Stimulated activated CD4-positive, alpha-beta T cell treated with anti-CD3 and anti-CD28 coated beads, Interleukin-1b, Interleukin-23, amount 100 ng/mL, for 1 hour (primary cell): ENCODE results near the gene SEPHS1.
A peak's percentile ranks its signal among the peaks of the same experiment; 100 is the strongest.
"Not testable (repeated sequence)": the region's sequence is repeated elsewhere in the genome, so short reads cannot be mapped to it uniquely, and the experiment has no call there.

Experiments
- DNase-seq, 2 donors: peaks; one replicate each; pipeline ENCODE4 v3.0.0-alpha.2; 2020; ENCODE audit warnings: low read depth in 2 of 2

The SEPHS1 gene

DNA sequence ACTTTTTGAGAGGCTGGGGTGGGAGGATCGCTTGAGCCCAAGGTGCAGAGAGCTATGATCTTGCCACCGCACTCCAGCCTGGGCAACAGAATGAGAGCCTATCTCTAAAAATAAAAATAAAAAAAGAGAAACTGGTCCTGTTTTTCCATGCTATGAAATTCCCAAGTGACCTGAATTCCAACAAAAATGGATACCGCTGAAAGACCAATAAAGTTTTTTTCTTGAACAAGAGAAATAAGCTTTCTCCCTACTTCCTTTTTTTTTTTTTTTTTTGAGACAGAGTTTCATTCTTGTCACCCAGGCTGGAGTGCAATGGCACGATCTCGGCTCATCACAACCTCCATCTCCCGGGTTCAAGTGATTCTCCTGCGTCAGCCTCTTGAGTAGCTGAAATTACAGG is 12.5 kb upstream of the SEPHS1 start:
- DNase-seq: no peak

DNA sequence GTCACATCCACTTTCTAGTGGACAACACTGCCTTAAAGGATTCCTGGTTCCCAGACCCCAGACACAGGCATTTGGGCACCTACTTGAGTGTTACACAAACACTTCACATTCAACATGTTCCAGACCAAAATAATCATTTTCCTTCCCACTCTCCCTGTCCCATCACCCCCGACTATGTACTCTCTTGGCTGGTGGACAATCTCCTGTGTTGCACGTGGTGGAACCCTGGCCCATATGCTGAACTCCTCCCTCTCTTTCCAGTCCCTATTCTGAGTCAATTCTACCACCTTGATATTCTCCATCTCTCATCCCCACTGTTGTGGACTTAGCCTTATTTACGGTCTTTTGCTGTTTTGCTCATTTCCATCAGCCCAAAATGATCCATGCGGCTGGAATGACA is 8.3 kb upstream of the SEPHS1 start:
- no peak for DNase-seq

DNA sequence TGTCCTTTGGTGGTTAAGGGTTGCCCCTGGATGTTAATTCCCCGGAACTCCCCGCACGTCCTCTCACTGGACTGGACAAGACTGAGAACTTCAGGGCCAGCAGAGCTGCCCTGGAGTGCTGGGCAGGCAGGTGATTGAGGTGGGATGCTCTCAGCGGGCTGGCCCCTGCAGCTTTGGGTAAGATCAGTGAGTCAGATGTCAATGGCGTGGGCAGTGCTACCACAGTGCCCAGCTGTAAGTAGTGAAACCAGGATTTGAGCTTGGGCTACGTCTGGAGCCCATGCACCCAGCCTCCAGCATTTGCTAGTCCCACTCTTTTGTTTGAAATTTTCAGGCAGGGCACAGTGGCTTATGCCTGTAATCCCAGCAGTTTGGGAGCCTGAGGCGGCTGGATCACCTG is 6.7 kb upstream of the SEPHS1 start:
- DNase-seq: no peak

DNA sequence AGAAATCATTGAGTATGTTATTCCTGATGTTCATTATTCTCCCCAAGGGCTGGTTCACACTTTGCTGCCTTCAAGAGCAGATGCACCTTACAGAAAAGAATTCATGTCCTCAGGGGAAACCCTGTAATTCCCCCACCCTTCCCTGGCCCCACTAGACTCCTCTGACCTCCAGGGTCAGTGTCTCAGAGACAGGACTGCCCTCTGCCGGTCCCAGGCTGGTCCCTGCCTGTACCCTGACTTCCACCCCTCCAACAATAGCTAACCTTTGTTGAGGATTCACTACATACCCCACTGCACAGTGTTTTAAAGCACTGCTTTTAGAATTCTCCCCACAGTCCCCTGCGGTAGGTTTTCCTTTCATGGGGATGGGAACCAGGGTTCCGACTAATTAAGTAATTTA is 4.4 kb upstream of the SEPHS1 start:
- DNase-seq: no peak

DNA sequence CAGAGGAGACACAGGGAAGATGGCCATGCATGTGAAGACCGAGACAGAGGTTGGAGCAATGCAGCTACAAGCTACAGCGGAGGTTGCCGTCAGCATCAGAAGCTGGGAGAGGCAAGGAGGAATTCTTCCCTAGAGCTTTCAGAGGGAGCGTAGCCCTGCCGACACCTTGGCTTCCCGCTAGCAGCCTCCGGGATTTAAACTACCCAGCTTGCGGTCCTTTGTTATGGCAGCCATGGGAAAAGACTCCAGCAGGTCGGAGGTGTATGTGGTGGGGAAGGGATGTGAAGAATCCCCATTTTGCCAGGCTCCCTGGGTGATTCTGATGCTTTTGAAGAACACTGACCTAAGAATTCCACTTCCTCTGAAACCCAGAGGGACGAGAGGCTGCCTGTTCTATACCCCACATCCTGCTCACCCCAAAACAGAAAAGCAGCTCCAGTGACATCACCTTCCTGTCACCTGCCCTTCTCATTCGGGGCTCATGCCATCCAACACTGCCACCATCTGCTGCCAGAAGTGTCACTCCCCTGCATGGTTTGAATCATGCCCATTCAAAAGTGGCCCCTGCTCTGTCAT is 3.3 kb upstream of the SEPHS1 start:
- no peak for DNase-seq

DNA sequence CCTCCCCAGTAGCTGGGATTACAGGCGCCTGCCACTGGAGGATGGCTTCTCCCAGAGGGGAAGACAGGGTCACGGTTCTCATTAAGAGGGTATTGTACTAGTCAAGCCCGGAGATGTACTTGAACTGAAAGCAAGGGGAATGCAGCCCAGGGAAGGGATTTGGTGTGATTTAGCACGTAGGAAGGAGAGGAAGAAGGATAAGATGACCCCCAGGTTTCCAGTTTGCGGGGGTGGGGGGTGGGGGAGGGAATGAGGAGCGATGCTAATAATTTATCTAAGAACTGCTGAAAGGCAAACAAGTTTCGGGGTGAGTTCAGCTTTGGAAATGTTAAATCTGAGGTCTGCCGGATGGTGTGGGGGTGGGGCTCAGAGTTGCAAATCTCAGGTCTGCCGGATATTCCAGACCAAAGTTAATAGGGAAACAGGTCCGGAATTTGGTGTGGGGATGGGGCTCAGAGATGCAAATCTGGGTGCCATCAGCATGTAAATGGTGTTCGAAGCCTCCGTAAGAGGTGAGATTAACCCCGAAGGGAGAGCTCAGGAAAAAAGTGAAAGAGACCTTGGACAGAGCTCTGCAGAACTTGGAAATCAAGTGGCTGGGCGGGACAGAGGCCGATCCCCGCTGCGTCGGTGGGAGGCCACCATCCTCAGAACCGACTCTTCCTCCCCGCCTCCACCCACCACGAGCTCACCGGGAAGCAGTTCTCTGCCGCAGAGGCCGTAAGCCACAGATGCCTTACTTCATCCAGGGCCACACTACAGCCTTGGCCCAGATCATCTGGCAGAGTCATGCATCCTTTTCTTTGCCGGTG is 1.6 kb upstream of the SEPHS1 start:
- DNase-seq: no peak

DNA sequence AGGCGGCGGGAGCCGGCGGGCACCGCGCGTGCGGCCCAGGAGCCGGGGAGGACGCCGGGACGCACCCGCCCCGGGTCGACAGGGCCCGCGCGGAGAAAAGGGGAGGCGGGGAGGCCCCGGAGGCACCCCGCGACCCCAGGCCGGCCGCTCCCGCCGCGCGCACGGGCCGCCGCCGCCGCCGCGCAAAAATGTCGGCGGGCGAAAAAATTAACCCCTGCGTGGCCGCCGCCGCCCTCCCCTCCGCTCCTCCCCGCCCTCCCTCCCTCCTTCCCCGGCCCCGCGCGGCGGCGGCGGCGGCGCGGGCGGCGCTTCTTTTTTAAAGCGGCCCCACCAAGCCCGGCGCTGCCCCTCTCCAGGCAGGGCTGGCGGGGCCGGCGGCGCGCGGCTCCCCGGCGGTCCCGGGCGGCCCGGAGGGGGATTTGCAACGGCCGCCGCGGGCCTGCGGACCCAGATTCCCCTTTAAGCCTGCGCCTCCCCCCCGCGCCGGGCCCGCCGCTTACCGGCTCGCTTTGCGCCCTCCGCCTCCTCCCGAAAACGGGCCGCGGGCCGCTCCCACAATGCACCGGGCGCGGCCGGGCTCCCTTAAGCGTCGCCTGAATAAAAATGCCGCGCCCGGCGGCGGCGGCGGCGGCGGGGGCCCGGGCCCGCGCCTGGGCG is 465 bp downstream of the SEPHS1 start:
- peak; percentile 42 to 68 for DNase-seq

DNA sequence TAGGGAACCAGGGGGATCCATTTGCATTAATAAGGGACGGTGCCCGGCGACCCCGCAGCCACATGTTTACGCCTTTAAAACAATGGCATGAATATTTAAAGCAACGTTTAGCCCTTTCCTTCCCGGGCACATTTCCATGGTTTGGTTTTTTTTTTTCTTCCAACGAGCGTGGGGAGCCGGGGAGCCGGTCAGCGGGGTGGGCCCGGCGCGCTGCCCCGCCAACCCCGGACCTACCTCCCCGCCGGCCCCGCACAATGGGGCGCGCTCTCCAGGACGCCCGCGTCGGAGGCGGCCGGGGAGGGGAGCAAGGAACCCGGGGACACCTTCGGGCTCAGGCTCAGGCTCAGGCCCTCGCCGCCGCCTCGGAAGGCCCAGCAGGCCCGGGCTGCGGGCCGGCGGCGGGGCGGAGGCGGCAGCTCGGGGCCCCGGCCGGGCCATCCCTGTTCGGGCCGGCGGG is 1.0 kb downstream of the SEPHS1 start:
- no peak for DNase-seq

DNA sequence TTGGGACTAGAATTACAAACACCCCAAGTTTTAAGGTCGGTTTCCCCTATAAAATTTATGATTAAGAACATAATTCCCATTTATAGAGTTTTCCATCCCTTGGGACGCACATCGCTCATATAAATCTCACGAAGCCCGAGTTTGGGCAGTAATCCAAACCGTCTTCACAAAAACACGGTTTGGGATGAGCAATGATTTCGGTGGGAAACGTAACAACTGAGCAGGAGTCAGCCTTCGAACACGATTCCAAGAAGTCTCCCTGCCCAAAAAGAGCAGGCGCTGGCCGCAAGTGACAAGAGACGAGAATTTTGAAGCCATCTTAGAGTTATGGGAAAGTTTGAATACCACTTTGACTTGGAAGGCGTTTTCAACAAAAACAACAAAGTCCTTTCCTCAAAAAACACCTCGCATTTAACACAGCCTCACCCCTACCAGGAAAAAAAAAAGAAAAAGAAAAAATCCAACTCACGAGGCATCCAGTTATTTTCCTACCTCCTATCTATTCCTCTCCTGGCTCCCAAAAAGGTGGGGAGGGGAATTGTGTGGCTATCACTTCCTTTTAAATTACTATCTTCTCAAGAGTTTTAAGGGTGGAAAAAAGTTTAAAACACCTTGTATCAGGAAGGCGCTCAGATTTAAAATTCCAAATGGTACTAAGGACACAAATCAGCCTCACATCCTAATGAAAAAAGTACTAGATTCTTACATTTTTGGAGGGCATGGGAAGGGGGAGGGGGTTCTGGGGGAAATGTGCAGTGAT is 1.6 kb downstream of the SEPHS1 start:
- DNase-seq: no peak

DNA sequence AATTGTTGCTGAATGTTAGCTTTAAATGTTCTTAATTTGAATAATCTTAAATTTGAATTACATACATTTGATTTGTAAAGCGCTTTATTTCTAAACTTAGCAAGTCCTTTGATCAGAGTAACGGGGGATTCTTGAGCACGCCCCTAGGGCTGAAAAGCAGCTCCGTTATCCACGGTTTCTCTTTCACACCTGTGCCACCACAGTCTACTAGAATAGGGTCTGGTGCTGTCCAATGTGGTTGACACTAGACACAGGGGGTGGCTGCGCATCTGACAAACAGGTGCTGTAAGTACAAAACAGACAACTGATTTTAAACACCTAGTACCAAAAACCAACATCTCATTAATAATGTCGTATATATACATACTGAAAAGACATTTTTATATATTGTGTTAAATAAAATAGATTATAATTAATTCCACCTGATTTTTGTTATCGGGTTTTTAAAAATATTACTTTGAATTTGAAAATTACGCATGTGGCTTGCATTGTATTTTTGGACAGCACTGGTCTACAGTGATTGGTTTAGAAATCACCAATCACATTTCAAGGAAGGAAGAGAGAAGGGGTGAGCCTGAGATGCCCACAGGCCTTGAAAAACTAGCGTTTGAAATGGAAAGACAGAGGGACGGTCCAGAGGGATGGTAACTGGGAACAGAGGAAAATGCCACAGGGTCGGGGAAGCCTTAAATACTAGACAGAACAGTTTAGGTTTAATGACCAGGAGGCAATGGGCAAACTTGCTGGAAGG is 7.3 kb downstream of the SEPHS1 start:
- DNase-seq: no peak

DNA sequence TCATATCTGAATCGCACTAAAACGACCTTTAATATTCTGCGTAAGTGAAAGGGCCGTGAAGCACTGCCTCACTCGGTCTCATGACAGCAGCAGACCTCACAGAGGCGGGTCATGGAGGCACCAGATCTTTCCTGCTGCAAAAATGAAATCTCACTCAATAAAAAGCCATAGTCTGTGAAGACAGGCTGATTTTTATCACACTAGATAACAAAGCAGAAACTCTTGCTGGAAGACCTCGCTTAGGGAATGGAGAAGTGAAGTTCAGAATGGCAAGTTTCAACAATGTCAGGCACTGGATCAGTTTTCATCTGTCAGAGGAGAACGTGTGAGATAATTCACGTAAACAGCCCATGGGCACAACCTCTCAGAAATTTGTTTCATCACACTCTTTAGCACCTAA is 8.0 kb downstream of the SEPHS1 start:
- no peak for DNase-seq

DNA sequence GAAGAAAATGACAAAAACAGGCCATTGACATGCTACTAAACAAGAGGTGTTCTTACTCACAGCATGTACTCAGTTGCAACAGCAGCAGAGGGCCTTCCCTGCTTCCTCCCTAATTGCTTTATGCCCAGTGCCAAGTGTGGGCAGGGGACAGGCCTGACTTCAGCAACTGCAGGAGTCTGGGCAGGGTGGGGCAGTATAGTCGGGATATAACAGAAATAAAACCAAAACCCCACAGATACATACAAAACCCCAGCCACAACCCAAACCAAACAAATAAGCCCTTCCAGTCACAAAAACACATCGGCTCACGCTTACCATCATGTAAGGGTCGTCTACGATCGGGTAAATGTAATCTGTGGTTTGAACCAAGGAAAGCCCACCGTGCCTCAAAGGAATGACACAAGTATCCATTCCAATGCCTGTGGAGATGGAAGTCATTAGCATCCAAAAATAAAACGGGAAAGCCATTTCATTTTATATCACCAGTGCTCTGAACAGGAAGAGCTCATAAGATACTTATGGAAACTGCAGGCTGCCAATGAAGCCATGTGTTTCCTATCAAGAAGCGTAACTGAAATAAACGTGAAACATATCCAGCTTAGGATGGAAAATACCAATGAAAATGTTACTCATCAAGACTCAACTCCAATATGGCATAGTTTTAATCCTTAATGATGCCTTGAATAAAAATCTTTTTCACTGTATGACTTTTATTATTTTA is 9.5 kb downstream of the SEPHS1 start:
- DNase-seq: no peak

DNA sequence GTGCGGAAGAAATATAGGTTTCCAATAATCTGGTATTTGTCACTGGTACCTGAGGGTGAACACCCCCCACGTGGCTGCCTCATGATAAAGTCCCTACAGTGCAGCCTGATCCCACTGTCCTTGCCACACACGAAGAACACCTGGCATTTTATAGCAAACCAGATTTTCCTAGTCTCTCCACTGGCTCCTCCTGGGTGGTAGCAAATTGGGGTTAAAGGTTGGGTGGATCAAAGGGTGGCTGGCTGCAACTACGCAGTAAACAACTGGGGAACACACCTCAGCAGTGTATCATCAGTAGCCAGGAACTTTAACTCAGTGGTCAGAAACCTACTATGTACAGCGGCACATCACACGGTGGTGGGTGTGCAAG is 10.3 kb downstream of the SEPHS1 start:
- DNase-seq: no peak

DNA sequence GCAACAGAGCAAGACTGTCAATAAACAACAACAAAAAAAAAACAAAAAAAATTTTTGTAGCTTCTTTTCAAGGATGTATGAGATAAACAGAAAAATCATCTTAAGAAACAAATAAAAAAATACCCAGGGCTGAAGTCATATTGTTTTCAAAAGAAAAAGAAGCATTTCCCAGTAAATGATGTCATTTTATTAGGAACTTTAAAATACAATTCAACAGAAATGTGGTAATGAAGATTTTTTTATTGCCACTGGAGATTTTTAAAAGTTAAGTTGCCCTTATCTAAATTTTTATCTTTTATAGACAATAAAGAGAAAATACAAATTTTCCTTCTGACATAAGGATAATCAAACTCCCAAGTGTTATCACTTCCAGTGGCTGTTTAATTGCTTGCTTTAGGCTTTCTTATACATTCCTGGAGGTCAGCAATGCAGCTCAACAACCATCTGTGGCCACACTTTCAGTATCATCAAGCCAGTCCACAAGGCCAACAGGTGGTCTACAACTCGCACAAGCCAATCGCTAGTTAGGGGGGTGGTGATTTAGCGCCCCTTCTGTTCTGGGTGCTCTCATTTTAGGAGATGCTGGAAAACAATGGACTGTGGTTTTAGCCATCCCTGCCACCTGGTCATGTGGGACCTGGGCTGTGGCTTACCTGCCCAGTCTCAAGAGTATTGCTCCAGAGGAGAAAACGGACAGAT is 10.8 kb downstream of the SEPHS1 start:
- DNase-seq: no peak

DNA sequence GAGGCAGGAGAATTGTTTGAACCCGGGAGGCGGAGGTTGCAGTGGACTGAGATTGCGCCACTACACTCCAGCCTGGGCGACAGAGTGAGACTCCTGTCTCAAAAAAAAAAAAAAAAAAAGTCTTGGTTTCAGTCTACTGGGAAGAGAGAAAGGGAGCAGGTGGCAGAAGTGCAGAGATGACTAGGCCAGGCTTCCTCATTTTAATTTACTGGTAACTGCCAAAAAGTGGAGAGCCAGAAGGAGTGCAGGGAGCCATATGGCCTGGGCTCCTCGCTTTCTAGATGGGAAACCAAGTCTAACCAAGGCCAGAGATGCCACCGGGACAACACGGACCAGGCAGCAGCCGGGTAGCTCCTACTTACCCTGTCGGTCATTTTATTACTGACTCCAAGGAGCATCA is 12.2 kb downstream of the SEPHS1 start:
- DNase-seq: no peak

DNA sequence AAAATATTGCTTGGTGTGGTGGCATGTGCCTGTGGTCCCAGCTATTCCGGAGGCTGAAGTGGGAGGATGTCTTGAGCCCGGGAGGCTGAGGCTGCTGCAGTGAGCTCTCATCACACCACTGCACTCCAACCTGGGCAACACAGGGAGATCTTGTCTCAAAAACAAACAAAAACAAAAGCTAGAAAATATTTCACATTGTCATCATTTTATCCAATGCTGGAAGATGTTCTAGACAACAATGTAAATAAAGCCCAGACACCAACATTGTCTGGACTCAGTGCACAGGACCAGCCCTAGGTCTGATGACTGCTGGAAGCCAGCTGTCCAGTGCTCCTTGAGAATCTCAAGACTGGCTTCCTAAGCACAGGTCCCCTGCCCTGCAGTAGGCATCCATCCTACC is 13.5 kb downstream of the SEPHS1 start:
- no peak for DNase-seq

DNA sequence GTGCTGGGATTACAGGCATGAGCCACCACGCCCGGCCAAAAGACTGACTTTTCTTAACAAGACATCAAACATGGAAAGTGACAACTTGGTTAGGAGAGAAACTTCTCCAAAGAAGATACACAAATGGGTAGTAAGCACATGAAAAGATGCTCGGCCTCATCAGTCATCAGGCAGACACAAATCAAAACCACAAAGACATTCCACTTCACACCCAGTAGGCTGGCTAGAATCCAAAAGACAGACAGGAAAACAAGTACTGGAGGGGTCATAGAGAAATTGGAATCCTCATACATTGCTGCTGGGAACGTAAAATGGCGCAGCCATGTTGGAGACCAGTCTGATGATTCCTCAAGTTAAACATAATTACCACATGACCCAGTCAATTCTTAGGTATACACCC is 16.4 kb downstream of the SEPHS1 start:
- DNase-seq: no peak

DNA sequence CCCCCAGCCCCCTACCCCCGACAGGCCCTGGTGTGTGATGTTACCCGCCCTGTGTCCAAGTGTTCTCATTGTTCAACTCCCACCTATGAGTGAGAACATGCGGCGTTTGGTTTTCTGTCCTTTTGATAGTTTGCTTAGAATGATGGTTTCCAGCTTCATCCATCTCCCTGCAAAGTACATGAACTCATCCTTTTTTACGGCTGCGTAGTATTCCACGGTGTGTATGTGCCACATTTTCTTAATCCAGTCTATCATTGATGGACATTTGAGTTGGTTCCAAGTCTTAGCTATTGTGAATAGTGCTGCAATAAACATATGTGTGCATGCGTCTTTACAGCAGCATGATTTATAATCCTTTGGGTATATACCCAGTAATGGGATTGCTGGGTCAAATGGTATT is 17.1 kb downstream of the SEPHS1 start:
- DNase-seq: not testable (repeated sequence)

DNA sequence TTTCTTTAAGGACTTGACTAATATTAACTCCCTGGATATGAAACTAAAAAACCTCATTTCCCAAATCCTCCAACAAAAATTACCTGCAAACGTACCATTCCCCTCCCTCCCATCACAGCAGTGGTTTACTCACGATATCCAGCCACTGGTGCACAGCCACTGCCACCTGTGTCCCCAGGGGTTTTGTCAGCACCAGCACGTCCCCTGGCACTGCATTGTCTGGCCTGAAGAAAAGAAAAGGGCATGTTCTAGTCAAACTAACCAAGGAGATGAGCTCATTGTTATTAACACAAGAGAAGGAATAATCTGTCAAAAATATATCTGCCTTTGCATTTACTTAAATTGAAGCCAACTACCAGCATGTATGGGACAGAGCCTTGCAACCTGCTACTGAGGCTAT is 18.5 kb downstream of the SEPHS1 start:
- no peak for DNase-seq

DNA sequence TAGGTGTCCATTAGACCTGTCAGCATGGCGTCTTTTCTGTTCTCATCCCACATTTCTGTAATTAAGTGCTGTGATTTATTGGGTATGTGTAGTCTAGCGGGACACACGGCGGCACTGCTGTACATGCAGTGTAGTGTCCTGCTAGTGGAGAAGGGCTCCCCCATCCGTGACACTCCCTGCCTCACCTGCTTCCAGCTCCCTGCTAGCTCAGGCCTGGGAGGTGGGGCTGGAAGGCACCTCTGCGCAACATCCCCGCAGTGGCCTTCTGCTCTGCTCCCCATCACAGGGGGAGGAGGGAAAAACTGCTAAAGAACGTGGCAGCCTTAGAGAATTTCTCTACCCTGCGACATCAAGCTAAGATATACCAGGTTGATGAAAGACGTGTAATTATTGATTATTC is 19.5 kb downstream of the SEPHS1 start:
- DNase-seq: no peak
